Non-pigmented ciliary epithelial cell (primary cell): ENCODE results near the gene ISM2.
A peak's percentile ranks its signal among the peaks of the same experiment; 100 is the strongest.

Source experiments
- DNase-seq: peaks from one replicate; pipeline ENCODE4 v3.0.0-alpha.2; 2010; ENCODE audit warnings: low read depth

Gene ISM2

GRCh38 chr14:77507762-77508161 is 9.1 kb upstream of the ISM2 start:
- DNase-seq = no peak

DNA sequence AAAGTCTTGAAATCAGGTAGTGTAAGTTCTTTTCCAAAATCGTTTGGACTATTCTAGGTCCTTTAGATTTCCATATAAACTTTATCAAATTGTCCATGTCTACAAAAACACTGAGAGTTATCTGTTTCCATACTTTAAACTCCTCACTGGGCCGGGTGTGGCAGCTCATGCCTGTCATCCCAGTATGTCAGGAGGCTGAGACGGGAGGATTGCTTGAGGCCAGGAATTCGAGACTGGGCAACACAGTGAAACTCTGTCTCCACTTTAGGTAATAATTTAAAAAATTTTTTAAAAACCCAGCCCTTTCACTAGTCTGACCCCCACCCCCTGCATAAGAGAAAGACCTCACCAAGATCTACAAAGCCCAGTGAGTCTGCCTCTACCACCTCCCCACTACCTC is 6.4 kb upstream of the ISM2 start:
- no peak for DNase-seq

GRCh38 chr14:77503138-77503537 is 4.5 kb upstream of the ISM2 start:
- DNase-seq = no peak

GRCh38 chr14:77502109-77502782 is 3.6 kb upstream of the ISM2 start:
- DNase-seq = no peak

DNA sequence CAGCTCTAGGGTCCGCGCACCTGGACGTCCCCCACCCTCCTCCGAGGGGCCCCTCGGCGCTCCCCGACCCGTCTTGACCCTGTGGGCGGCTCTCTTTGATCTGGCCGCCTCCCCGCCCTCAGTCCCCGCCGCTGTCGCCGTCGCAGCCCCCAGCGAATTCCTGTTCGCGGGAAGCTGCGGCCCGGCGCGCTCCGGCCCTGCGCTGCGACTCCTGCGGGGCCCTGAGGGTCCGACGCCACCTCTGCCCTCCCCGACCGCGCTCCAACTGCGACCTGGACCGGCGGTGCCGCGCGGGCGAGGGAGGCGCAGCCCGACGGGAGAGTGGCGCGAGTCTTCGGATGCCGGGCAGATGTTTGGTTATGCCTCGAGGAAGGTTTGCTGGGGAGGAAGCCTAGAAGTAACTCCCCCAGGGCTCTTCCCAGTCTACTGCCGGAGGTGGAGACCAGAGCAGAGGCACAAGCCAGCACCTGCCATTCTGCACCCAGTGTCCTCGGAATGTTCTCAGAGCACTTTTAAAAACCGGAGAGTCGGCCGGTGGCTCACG is 440 bp upstream of the ISM2 start:
- no peak for DNase-seq

GRCh38 chr14:77495334-77495733 is 3.3 kb downstream of the ISM2 start:
- no peak for DNase-seq

DNA sequence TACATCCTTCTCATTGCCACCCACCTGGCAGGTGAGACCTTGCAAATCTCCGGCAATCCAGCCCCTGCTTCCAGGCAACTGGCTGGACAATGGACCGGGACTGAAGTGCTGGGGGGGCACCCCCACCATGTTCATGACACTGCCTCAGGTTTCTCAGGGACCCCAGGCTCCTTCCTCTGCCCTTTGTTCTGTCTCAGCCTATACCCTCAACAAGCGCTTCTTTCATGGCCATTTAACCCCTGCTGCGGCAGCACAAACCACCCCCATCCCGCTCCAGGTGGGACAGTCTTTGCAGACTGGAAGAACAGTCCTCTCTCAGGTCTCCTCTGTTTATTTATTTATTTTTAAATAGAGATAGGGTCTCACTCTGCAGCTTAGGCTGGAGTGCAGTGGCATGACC is 7.6 kb downstream of the ISM2 start:
- no peak for DNase-seq

GRCh38 chr14:77490347-77490986 is 8.1 kb downstream of the ISM2 start:
- no peak for DNase-seq

GRCh38 chr14:77489041-77489440 is 9.6 kb downstream of the ISM2 start:
- no peak for DNase-seq

GRCh38 chr14:77488558-77488957 is 10.1 kb downstream of the ISM2 start:
- DNase-seq = no peak

- DNase-seq = peak; percentile 60
Measured at GRCh38 chr14:77485901-77486678, 12.5 kb downstream of the ISM2 start.

- no peak for DNase-seq
Measured at GRCh38 chr14:77485256-77485655, 13.4 kb downstream of the ISM2 start.

DNA sequence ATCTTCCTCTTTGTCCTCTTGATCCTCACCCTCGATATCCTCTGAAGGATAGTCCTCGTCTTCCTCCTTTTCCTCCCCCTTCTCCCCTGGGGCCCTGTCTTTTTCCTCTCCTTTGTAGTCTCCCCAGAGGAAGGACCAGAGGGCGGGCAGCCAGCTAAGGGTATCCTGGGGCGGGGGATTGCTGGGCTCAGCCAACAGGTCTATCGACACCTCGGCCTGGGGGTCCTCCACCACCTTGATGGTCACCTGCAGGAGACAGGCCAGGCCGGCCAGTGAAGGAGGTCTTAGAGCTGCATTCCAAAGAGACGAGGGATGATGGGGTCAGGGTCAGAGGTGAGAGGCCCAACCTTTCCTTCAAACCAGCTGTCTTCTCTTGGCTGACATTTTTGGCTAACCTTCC is 16.2 kb downstream of the ISM2 start:
- no peak for DNase-seq

DNA sequence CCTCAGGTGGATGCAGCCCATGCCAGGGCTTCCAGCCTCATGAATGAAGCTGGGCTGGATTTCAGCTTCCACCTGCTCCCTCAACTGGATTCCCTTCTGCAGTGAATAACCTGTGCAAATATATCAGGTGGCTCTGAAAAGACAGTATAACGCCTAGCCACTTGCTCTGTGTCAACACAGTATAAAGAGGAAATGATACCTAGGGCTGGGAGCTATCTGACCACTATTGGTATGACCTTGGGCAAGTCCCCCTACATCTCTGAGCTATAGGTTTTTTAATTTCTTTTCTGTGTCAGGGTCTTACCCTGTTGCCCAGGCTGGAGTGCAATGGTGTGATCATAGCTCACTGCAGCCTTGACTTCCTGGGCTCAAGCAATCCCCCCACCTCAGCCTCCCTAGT is 19.8 kb downstream of the ISM2 start:
- no peak for DNase-seq

DNA sequence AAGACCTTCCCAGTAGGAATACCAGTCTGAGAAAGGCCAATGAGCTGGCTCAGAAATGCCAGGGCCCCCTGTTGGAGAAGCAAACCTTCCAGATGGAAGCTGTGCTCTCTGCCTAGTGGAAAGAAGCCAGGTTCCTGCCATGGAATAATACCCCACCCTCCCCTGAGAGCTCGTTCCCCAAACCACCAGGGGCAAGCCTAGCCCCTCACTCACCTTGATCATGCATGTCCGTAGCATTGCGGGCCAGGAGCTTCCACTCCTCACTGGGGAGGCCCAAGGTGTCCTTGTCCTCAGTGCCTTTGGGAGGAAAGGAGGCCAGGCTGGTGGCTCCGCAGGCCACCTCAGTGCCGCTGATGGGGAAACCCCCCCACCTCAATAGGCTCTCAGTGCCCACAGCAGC is 20.6 kb downstream of the ISM2 start:
- DNase-seq = no peak

DNA sequence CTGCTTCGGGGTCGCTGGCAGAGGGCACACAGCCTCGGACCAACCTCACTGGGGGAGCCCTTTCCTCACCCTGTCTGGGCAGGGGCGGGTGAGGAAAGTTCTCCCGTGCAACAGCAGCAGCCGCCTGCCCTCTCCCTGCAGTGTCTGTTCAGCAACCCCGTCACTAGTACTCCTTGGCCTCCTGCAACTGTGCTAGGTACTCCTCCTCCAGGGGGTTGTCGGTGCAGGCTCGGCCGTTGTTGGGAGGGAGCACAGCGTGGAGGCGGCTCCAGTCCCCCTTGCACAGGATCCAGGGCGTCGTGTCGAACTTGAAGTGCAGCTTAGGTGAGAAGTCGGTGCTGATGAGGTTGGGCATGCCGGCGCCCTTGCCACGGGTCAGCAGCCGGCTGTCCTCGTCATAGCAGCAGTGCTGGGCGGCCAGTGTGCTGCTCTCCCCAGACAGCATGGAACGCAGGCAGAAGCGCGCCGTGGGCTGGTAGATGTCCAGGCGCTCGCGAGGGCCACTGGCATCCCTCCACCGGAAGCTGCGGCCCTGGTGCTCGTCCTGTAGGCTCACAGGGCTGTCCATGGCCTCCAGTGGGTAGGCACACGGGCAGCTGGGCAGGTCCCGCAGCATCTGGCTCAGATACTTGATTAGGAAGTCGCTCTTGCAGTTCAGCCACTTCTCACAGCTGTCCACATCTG is 23.0 kb downstream of the ISM2 start:
- no peak for DNase-seq

DNA sequence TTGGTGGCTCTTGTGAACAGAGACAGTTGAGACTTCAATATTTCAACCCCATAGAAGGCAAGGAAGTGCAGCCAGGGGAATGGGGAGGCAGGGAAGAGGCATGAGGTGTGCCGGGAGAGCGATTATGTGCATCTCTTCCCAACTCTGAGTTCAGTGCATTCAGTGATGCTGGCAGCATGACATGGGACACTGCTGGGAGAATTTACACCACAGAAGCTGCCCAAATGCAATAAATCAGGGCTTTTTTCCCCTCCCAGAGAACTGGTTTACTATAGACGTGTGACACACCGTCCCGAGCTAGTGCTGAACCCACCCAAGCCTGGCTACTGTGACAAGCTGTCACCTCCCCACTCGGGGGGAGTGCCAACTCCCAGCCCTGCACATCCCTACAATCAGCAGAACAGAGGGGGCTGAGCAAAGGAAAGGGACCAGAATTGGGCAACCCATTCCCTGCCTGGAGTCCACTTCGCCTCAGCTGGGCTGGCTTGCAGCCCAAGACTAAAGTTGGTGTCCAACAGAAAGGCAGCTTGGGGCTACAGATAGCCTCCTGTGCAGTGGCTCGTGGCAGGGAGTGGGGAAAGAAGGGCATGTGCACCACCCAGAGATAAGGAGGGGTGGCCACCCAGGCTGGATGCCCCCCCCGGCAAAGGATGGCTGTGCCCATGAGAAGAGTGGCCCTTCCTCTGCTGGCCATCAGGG is 24.0 kb downstream of the ISM2 start:
- no peak for DNase-seq

DNA sequence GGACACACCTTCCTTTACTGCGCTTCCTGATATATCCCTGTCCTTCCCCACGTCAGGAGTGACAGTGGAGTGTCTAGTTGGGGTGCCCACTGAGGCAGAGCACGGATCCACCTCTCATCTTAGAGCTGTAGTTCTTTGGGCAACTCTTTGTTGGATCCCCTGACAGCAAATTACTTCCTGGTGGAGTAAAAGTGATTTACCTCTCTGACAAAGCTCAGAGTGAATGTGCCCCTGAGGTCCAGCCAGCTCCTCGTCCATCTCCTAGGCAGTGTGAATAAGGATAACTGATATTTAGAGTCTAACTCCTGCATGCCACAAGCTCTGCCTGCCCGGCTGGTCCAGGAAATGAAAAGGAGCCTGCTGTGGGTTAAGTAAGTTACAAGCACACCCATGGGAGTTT is 24.7 kb downstream of the ISM2 start:
- no peak for DNase-seq

DNA sequence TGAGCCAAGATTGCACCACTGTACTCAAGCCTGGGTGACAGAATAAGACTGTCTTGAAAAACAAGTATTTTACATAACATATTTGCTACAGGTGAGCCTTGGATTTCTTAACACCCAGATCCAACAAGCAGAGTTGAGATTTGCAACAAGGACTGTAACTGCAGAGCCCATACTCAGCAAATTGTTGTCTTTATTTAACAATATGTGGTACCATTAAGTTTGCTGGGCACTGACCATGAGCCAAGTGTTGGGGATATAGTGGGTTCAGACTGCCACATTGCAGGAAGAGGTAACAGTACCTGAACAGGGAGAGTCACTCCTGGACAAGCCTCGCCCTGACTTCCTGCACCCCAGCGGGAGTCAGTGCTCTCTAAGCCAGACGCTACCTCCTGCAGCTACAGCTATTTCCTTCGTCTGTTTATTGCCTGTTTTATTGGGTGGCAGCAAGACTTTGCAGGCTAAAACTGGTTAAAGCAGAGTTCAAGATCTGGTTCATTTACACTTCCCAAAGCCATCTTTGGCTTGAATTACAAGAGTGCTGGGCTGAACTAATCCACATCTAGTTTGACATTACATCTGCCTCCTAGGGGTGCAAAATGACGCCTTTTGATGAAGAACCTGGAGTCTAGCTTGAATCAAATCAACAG is 28.3 kb downstream of the ISM2 start:
- no peak for DNase-seq

DNA sequence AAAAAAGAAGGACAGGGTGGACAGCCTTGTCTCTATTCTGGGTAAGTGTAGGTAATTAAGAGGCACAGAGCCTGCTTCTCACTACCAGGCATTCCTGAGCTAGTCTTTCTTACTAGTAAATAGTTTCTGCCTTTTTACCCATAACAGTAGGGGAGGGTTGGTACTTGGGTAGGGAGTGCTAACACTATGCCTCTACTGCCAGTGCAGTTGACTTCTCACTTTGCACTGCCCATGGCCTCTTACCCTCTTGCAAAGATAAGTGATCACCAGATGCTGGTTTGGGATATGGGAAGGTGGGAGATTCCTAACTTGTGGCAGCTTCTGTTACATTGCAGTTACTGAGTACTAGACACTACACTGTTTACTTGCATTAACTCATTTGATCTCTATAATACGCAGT is 29.1 kb downstream of the ISM2 start:
- no peak for DNase-seq

GRCh38 chr14:77469067-77469505 is 29.5 kb downstream of the ISM2 start:
- DNase-seq = no peak
